WTC11 (cell line): ENCODE measurements around the gene ALK.

Source experiments
- ATF1 ChIP-seq: sonication (generic); formaldehyde crosslinking; IDR thresholded peaks from 2 replicates; pipeline ENCODE4 v1.8.1; 2023; ENCODE audit warnings: mild to moderate bottlenecking, moderate library complexity, missing genetic modification reagents
- CREB1 ChIP-seq: sonication (generic); formaldehyde crosslinking; IDR thresholded peaks from 2 replicates; pipeline ENCODE4 v1.8.0; 2023; ENCODE audit warnings: mild to moderate bottlenecking, missing genetic modification reagents
- CTCF ChIP-seq: fragments of 200-600 bp; IDR thresholded peaks from 2 replicates; pipeline ENCODE4 v1.8.0; 2022; ENCODE audit warnings: antibody characterized with exemption
- E2F1 ChIP-seq: sonication (generic); formaldehyde crosslinking; IDR thresholded peaks from 2 replicates; pipeline ENCODE4 v1.8.0; 2022; ENCODE audit warnings: mild to moderate bottlenecking, missing genetic modification reagents
- E2F5 ChIP-seq: sonication (generic); formaldehyde crosslinking; IDR thresholded peaks from 2 replicates; pipeline ENCODE4 v1.8.1; 2022; ENCODE audit warnings: mild to moderate bottlenecking, moderate library complexity, missing genetic modification reagents
- NR2C2 ChIP-seq: sonication (generic); formaldehyde crosslinking; IDR thresholded peaks from 2 replicates; pipeline ENCODE4 v1.8.0; 2022; ENCODE audit warnings: mild to moderate bottlenecking, missing genetic modification reagents
- SP1 ChIP-seq: sonication (generic); formaldehyde crosslinking; conservative IDR thresholded peaks from 2 replicates; pipeline ENCODE4 v1.8.1; 2022; ENCODE audit warnings: missing genetic modification reagents
- TF ChIP-seq, protein P1 (sequence below): sonication (generic); formaldehyde crosslinking; IDR thresholded peaks from 2 replicates; pipeline ENCODE4 v1.8.1; 2022; ENCODE audit warnings: low read depth, missing genetic modification reagents, borderline replicate concordance

DNA sequence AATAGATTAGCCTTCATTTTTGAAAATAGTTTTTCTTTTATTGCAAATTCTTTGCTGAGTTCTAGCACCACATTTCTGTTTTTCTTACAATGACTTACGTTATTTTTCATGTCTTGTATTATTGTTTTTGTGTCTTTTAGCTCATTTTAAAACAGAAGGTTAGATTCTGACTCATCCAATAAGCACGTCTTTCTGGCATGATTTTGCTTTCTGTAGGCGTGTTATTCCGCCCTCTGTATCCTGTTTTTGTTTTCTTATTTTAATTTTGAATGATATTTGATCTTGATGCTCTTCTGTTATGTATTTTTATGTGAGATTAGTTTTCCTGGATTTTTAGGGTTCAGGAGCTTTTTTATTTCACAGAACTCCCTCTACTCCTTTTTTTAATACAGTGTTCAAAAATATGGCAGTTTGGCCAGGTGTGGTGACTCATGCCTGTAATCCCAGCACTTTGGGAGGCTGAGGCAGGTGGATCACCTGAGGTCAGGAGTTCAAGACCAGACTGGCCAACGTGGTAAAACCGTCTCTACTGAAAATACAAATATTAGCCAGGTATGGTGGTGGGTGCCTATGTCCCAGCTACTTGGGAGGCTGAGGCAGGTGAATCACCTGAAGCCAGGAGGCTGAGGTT is 661.1 kb downstream of the ALK start:
- no peak for TF ChIP-seq CTCF
- no peak for TF ChIP-seq E2F5 (CRISPR knock-in tag)
- no peak for TF ChIP-seq NR2C2 (CRISPR knock-in tag)
- TF ChIP-seq, protein P1, sequence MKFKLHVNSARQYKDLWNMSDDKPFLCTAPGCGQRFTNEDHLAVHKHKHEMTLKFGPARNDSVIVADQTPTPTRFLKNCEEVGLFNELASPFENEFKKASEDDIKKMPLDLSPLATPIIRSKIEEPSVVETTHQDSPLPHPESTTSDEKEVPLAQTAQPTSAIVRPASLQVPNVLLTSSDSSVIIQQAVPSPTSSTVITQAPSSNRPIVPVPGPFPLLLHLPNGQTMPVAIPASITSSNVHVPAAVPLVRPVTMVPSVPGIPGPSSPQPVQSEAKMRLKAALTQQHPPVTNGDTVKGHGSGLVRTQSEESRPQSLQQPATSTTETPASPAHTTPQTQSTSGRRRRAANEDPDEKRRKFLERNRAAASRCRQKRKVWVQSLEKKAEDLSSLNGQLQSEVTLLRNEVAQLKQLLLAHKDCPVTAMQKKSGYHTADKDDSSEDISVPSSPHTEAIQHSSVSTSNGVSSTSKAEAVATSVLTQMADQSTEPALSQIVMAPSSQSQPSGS (CRISPR knock-in tag) = no peak
- no peak for TF ChIP-seq CREB1 (CRISPR knock-in tag)
- no peak for TF ChIP-seq ATF1 (CRISPR knock-in tag)
- no peak for TF ChIP-seq SP1
- TF ChIP-seq E2F1 = no peak
